AG08395 (cell line): ENCODE measurements around the gene MCFD2.
A peak's percentile ranks its signal among the peaks of the same experiment; 100 is the strongest.
"Not testable (repeated sequence)": the region's sequence is repeated elsewhere in the genome, so short reads cannot be mapped to it uniquely, and the experiment has no call there.

Experiments used
- DNase-seq: peaks from one replicate; pipeline ENCODE4 v3.0.0; 2012; ENCODE audit warnings: mixed read lengths, low spot score

The MCFD2 gene

DNA sequence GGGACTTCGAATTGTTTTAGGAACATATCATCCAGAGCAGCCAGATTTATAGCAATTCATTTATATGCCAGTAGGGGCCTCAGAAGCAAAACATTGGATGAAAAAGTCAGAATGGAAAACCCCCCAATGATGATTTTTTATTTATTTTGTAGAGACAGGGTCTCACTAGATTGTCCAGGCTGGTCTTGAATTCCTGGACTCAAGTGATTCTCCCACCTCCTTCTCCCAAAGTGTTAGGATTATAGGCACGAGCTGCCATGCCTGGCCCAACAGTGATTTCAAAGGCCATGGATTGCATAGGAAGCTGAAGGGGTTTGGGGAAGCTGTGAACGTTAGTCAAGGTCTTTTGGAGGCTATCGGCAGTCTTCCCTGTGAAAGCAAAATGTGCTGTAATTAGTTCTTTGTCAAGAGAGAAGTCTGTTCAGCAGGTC is 21.9 kb upstream of the MCFD2 start:
- no peak for DNase-seq

DNA sequence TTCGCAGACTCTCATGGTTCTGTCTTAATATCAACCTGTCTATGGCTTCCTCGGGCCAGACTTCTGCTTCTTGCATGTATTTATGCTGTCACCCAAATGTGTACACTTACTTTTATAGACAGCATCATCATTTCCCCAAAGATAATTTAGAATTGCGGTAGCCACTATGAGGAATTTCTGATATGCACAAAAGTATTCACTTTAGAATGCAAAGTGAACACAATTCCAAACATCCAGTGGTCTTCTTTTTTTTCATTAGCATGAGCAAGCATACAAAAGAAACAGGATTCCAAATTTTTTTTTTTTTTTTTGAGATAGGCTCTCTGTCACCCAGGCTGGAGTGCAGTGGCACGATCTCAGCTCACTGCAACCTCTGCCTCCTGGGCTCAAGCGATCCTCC is 21.0 kb upstream of the MCFD2 start:
- no peak for DNase-seq

DNA sequence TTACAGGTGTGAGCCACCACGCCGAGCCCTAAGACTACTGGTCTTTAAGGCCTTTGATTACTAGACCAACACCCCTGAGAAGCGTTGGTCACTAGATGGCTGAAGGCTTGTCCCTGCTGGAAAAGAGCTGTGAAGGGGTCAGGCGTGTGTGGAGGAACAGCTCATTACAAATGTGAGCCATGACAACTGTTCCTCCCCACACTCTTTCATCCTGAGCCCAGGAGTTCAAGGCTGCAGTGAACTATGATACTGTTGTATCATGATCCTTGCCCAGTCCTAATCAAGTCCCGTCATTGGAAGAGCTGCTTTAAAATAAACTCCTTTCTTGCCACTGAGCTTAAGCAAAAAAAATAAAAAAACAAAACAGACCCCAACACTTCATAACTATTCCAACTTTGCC is 19.5 kb upstream of the MCFD2 start:
- DNase-seq: no peak

DNA sequence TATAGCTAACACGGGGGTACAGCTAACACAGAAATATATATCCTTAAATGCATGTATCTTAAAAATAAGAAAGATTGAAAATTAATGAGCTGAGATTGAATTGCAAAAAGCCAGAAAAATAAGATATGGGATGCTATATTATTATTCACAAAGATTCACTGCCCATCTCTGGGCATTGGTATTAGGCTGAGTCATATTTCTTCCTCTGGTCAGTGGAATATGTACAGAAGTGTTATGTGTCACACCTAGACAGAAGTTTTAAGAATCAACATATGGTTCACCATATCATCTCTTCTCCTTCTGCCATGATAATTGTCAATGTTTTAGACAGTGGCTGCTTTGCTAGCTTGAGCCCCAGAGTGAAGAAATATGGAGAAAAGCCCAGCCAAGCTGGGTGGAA is 14.0 kb upstream of the MCFD2 start:
- DNase-seq: no peak

DNA sequence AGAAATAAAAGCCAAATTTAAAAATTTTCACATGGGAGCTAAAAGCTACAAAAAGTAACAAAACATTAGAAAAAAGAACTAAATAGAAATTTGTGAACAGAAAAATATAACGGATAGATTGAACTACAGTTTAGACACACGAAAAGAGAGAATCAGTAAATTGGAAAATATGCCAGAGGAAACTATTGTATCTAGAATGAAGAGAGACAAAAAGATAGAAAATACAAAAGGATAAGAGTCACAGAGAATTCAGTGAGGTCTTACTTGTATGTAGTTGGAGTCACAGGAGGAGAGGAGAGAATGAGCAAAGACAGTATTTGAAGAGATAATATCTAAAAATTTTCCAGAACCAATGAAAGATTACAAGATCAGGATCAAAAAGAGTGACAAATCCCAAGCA is 11.3 kb upstream of the MCFD2 start:
- no peak for DNase-seq

DNA sequence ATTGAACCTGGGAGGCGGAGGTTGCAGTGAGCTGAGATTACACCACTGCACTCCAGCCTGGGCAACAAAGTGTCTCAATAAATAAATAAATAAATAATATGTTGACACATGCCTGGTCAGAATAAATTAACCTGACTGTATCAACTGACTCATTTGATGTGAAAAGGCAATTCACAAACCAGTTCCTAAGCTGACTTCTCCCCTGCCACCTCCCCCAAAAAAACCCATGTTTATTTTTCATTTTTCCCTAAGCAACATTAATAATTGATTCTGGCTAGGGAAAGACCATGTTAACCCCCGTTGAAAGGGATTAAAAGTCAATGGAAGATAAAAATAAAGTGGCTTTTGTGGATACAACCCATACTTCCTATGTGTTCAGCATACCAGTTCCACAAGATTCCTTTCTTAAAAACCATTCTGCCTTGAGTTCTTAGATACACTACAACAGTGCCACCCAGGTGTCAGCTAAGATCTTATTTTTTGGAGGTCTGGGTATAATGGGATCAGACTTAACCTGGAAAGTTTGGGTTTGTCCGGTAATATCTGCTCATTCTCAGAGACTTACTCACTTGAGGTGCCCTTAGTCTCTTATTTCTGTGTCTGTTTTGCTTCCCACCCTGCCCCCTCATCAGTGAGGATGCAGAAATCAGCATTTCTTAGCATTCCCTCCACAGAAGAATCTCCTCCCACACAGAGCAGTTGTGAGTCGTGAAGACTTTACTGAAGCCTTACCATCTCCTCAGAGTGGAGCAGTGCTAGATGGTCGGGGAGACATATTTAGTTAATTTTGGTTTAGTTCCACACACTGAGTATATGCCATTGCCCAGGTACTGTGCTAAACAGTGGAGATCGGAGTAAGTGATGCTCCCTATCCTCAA is 10.1 kb upstream of the MCFD2 start:
- DNase-seq: no peak

DNA sequence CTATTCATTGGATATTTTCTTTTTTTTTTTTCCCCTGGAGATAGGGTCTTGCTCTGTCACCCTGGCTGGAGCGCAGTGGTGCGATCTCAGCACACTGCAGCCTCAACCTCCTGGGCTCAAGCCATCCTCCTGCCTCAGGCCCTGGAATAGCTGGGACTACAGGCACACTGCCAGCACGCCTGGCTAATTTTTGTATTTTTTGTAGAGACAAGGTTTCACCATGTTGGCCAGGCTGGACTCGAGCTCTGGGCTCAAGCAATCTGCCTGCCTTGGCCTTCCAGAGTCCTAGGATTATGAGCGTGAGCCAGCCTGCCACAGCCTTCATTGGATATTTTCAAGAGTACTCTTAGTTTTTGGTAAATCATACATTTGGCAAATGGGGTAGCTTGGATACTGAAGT is 9.0 kb upstream of the MCFD2 start:
- no peak for DNase-seq

DNA sequence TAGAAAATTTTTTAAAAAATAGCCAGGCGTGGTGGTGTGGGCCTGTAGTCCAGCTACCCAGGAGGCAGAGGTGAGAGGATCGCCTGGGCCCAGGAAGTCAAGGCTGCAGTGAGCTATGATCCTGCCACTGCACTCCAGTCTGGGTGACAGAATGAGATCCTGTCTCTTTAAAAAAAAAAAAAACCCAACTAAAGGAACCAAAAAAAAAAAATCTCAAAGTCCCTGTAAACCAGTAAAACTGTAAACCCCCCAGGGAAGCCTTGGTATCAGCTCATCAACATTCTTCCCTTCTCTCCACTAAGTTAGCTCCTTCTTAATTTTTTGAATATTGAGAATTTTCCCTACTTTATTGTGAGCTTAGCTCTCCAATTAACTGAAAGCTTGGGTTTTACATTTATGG is 8.4 kb upstream of the MCFD2 start:
- DNase-seq: no peak

DNA sequence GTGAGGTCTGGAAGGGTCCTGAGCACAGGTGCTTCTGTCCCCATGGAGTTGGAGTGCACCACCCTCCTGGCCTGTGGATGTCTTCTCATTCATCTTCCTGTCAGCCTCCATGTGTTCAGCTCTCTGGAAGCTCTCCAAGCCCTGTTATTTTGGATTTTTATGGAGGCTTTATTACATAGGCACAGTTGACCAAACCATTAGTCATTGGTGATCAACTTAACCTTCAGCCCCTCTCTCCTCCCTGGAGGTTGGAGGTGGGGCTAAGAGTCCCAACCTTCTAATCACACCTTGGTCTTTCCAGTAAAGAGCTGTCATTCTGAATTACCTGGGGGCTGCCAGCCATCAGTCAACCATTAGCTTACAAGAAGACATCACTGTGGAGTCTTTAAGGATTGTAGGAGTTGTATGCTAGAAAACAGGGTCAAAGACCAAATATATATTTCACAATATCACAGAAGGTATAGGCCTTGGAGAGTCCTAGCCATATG is 7.5 kb upstream of the MCFD2 start:
- no peak for DNase-seq

DNA sequence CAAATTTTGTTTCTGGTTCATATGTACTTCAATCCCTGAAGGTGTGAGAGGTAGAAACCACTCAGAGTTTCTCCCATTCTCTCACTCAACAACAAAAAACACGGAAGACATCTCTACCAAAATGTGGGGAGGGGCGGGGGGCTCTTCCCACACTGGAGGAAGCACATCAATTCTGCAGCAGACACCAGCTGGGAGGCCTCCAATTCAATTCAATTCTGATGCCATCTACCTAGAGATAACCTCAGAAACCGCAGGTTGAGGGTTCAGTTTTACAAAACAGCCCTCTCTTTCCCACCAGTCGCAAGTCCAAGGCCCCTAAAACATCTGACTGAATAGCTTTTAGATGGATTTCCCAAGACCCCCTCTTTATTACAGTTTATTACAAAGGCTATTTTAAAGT is 7.0 kb upstream of the MCFD2 start:
- DNase-seq: no peak

DNA sequence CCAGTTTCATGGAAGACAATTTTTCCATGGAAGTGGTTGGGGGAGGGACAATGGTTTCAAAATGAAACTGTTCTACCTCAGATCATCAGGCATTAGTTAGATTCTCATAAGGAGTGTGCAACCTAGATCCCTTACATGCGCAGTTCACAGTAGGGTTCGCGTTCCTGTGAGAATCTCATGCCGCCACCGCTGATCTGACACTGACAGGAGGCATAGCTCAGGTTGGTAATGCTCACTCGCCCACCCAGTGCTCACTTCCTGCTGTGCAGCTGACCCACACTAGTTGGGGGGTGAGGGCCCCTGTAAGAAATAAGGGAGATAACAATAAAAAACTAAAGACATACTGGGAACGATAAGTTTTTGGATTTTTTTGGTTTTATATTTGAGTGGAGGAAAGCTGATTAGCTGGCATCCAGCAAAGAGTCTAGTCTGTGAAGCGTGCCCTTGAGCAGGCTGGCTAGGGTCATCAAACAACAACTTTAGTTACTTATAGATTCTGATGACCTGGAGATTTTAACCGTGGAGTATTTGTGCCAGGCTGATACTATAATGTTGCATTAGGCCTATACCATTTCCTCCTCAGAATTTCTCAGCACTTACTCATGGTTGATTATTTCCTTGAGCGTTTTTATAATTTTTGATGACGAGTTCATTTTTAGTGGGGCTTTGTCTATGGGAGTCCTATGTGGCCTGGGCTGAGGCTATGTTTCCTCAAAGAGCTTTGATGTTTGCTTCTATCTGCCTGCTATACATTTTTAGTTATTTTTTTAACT is 6.3 kb upstream of the MCFD2 start:
- DNase-seq: no peak

DNA sequence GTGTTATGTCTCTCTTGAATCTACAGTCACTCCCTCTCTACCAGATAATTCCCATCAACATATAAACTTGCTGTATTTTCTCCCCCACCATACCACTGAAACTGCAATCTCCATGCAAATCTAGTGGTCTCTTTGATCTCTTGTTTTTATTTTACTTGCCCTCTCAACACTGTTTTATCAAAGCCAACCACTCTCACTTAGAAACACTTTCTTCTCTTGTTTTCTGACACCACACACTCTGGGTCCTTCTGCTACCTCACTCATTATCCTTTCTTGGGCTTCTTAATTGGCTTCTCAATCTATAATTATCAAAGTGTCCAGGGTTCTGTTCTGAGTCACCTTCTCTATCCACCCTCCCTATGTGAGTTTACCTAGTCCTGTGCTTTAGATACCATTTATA is 2.0 kb upstream of the MCFD2 start:
- DNase-seq: no peak

DNA sequence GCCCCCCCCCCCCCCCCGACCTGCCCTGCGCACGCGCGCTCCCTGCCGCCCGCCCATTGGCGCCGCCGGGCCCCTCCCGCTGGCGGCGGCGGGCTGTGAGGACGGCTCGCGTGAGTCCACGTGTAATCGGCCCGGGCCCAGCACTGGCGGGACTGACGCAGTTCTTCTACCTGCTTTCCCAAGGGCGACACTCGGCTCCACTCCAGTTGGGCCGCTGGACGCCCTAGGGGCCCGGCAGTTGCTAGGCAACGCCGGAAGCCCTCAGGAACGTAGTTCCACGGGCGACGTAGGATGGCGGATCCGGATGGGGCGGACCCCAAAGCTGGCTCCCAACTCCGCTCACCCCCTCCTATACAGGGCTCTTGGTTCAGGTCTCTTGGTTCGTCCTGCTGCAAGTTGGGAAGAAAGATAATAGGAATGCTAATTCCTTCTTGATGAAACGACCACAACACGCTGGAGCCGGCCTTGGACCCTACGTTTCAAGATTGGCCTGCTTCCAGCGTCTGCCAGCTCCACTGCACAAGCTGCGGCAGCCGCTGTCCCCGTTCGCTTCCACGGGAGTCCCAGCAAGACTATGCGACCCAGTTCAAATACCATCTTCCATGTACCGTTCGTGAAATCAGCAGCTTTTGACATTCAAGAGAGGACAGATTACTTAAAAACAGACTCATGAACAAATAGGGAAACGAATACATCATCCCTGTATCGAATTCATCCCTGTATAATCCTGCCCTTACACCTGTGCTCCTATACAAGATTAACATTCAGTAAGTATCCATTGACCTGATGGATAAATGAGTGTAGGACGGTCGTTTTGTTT is 415 bp upstream of the MCFD2 start:
- DNase-seq: peak; percentile 99

DNA sequence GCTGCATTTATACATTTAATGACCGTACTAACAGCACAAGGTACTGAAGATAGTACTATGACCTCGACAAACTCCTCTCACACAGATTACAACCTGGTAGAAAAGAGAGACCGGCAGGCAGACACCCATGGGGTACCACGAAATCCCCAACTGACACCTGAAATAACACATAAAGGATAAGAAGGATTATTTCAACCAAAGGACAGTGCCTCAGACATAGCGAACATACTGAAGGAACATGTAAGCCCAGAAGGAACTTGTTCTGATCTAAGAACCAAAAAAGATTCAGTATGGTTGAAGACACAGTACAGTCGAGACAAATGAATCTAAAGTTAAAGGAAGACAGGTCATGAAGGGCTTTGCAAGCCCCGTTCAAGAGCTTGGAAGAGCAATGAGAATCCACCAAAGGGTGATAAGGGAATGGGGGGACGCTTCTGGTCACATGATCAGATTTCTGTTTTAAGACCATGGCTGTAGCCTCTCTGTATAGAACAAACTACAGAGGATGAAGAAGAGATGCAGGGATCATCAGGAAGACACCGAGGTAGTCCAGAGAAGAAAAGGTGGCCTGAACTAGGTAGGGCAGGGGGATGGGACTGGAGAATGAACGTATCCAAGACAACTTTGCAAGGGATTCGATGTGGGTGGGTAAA is 902 bp downstream of the MCFD2 start:
- DNase-seq: no peak

DNA sequence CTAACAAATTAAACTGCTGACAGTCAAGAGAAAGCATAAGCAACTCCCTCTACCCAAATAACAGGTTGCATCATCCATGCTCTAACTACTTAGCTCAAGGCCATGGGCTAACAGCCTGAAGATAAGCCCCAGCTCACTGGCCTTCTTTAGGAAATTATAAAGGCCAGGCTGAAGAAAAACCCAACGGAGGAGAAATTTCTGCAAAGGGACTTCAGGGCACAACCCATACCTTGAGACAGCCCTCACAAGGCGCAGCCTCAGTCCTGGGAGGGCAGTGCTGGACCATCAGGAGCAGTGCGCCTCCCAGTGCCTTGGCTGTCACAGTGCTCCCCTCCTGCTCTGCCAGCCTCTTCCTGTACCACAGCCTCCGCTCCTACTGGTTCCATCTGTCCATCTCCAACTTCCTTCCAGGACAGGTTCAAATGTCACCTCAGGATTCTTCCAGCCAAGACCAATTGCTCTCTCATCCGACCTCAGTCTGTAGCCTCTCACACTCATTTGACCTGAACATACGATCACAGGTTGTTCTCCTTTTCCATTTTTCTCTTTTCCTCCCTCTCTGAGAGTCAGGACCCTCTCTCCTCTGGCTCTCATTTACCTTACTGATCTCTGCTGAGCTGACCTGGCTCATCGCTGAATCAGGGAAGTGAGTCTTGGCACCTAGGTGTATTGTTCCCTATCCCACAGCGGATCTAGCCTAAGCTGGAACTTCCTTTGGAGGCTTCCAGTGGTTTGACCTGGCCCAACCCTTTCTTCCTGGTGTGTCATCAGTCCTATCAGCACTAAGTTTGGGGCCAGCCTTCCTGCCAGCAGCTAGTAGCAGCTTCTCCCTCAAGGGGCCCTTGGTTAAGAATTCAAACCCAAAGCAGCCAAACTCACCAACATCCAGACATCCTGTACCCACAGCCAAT is 1.9 kb downstream of the MCFD2 start:
- peak; percentile 67 for DNase-seq

DNA sequence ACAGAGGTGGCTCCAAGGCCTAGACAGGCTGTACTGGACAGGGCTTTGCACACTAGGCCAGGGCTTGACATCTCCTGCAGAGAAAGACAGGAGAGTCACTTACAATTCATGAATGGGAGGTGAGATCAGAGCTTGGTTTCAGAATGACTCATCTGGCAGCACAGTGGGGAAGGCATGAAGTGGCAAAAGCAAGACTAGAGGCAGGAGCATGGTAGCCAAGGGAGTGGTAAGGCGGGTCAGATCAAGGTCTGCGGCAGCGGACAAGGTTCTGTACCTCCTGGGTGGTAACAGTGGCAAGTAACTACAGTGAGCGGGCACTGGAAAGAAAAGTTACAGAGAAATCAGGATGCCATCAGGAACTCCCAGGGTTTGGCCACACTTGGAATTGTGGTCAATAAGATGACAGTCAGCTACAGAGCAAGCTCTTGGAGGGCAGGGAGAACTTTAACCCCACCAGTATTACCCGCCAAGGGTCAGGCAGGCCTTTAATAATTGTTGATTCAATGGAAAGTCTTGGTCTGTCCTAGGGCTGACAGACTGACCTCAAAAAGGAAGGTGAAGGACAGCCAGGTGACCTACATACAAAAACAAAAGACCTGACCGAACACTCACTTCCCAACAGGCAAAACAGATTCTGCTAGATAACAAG is 5.7 kb downstream of the MCFD2 start:
- DNase-seq: peak; percentile 81

DNA sequence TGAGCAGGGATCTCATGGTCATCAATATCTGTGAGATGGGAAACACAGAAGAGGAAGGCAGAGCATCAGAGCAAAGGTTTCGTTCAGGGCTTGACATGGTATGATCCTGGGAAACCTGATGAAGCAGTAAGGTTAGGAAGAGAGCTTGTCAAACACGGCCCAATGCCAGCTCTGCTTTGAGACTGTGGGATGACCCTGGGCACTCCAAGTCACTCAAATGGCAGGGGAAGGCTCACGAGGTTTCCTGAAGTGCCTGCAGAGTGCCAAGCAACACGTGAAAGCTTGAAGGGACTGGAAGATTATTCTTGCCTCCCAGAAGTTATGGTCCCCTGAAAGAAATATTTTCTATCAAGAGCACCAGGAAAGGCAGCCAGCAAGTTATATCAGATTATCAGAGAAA is 6.5 kb downstream of the MCFD2 start:
- DNase-seq: no peak

DNA sequence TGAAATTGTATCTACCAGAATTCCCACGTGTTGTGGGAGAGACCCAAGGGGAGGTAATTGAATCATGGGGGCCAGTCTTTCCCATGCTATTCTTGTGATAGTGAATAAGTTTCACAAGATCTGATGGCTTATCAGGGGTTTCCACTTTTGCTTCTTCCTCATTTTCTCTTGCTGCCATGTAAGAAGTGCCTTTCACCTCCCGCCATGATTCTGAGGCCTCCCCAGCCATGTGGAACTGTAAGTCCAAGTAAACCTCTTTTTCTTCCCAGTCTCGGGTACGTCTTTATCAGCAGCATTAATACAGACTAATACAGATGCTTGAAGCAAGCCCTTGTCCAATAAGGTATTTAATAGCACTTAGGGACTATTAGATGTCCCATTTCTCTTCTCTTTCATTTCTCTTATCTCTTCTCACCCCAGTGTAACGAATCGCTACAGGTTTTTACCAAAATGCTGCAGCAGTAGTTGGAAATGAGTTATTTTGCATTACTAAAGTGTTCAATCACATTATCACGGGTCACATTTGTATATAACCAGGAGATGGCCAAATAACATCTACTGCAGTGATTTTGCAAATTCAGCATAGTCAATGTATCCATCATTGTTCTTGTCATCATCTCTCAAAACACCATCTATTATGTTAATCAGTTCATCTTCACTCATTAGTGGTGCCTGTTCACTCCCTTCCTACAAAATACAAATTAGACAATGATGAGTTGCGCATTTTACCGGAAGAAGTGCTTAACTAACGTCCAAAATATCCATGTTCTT is 10.5 kb downstream of the MCFD2 start:
- not testable (repeated sequence) for DNase-seq

DNA sequence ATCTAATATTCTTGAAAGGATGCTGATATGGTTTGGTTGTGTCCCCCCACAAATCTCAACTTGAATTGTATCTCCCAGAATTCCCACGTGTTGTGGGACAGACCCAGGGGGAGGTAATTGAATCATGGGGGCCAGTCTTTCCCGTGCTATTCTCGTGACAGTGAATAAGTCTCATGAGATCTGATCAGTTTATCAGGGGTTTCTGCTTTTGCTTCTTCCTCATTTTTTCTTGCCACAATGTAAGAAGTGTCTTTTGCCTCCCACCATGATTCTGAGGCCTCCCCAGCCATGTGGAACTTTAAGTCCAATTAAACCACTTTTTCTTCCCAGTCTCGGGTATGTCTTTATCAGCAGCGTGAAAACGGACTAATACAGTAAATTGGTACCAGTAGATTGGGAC is 12.6 kb downstream of the MCFD2 start:
- DNase-seq: not testable (repeated sequence)
